HCT116 (cell line): ENCODE measurements around the gene PTGR1. TPM values are rescaled to one million over a fixed set of nuclear protein-coding genes. Genes with fewer than 3 reads are reported as not detected.

Experiments used
- ATAC-seq: fragments of 200-7000 bp; cut with Tn5 transposase; 2 replicates; pipeline ENCODE4 v1.9.1; 2020; ENCODE audit warnings: mild to moderate bottlenecking, moderate library complexity
- BruUV-seq: library from RNA; stranded (reverse); fragments of 400-500 nt; replicated peaks from 2 replicates; lab custom pipeline; 2021; lab: Mats Ljungman, UMichigan
- CTCF ChIA-PET: fragments of 300-600 bp; sonication (Branson Sonifier 250); formaldehyde crosslinking; loops from one replicate; lab custom pipeline; 2021; ENCODE audit warnings: antibody characterized with exemption; lab: Charles Lee
- POLR2A ChIA-PET: fragments of 300-600, 350-600 bp; sonication (Branson Sonifier 250); formaldehyde crosslinking; loops from one replicate; lab custom pipeline; 2021; ENCODE audit warnings: antibody characterized with exemption; lab: Charles Lee
- RAD21 ChIA-PET, 2 experiments: fragments of 300-600 bp; sonication (Branson Sonifier 250); formaldehyde crosslinking; loops; one replicate each; lab custom pipeline; 2023; ENCODE audit warnings: low total read pairs in 2 of 2; ENCODE audit not compliant: uncharacterized antibody in 2 of 2, unreplicated experiment in 2 of 2, low non-redundant PET in 1 of 2; lab: Charles Lee
- DNase-seq: peaks from one replicate; pipeline ENCODE4 v3.0.0-alpha.2; 2010; ENCODE audit warnings: low read depth, low spot score
- H2AFZ ChIP-seq: fragments of 200-600 bp; shearing (Covaris generic), sonication (generic); 2 replicates; pipeline ENCODE4 v1.6.1; 2017; ENCODE audit warnings: low read depth, mixed run types, mixed read lengths, antibody characterized with exemption, low read length; ENCODE audit not compliant: poor library complexity, severe bottlenecking
- H3K27ac ChIP-seq: 2 replicates; pipeline ENCODE4 v1.5.1; 2012; ENCODE audit warnings: low read depth, low read length
- H3K27me3 ChIP-seq: fragments of 200-600 bp; sonication (generic); 2 replicates; pipeline ENCODE4 v1.6.1; 2016; ENCODE audit warnings: mixed run types, low read length, mixed read lengths; ENCODE audit not compliant: insufficient read depth
- H3K36me3 ChIP-seq, 2 experiments: fragments of 200-500 bp in 1 of 2; fragments of 200-600 bp in 1 of 2; sonication (Bioruptor generic) in 1 of 2; sonication (generic) in 1 of 2; 2 replicates each; pipeline versions ENCODE4 v1.5.1 to v1.6.1; 2014 to 2016; ENCODE audit warnings: low read length in 2 of 2, inconsistent platforms in 1 of 2, mixed read lengths in 1 of 2, mixed run types in 1 of 2; ENCODE audit not compliant: insufficient read depth in 2 of 2, control insufficient read depth in 1 of 2
- H3K4me1 ChIP-seq, 2 experiments: fragments of 200-600 bp in 1 of 2; sonication (generic) in 1 of 2; 2 replicates each; pipeline versions ENCODE4 v1.5.1 to v1.6.1; 2012 to 2017; ENCODE audit warnings: low read length in 2 of 2, inconsistent platforms in 1 of 2, mild to moderate bottlenecking in 1 of 2, mixed read lengths in 1 of 2, mixed run types in 1 of 2, moderate library complexity in 1 of 2; ENCODE audit not compliant: insufficient read depth in 2 of 2, control insufficient read depth in 1 of 2
- H3K4me2 ChIP-seq: fragments of 200-600 bp; sonication (generic); 2 replicates; pipeline ENCODE4 v1.6.1; 2017; ENCODE audit warnings: mixed run types, low read length, mixed read lengths
- H3K4me3 ChIP-seq, 2 experiments: fragments of 200-600 bp in 1 of 2; sonication (generic) in 1 of 2; replicated peaks in 1 of 2; 2 replicates each; pipeline ENCODE4 v1.5.1; 2011 to 2016; ENCODE audit warnings: low read length in 2 of 2, control low read depth in 1 of 2, low read depth in 1 of 2, mild to moderate bottlenecking in 1 of 2, mixed read lengths in 1 of 2, mixed run types in 1 of 2
- H3K79me2 ChIP-seq: fragments of 200-600 bp; sonication (generic); 2 replicates; pipeline ENCODE4 v1.6.1; 2017; ENCODE audit warnings: mild to moderate bottlenecking, mixed run types, low read length, moderate library complexity, mixed read lengths; ENCODE audit not compliant: insufficient read depth
- H3K9ac ChIP-seq: fragments of 200-600 bp; sonication (generic); 2 replicates; pipeline ENCODE4 v1.6.1; 2016; ENCODE audit warnings: low read length, mixed read lengths
- H3K9me2 ChIP-seq: fragments of 200-600 bp; sonication (generic), shearing (Covaris generic); 2 replicates; pipeline ENCODE4 v1.6.1; 2017; ENCODE audit warnings: mixed run types, mild to moderate bottlenecking, moderate library complexity; ENCODE audit not compliant: insufficient read depth
- H3K9me3 ChIP-seq, 2 experiments: fragments of 200-500 bp in 1 of 2; fragments of 200-600 bp in 1 of 2; sonication (Bioruptor generic) in 1 of 2; sonication (generic) in 1 of 2; 2 replicates each; pipeline ENCODE4 v1.6.1; 2014 to 2017; ENCODE audit warnings: low read length in 2 of 2, mixed read lengths in 2 of 2, inconsistent platforms in 1 of 2, low read depth in 1 of 2, mild to moderate bottlenecking in 1 of 2, mixed run types in 1 of 2, moderate library complexity in 1 of 2; ENCODE audit not compliant: control insufficient read depth in 1 of 2, insufficient read depth in 1 of 2
- H4K20me1 ChIP-seq: fragments of 200-600 bp; sonication (generic), shearing (Covaris generic); 2 replicates; pipeline ENCODE4 v1.6.1; 2017; ENCODE audit warnings: mixed run types, mild to moderate bottlenecking, moderate library complexity; ENCODE audit not compliant: insufficient read depth
- CEBPB ChIP-seq: IDR thresholded peaks from 2 replicates; pipeline ENCODE4 v1.6.1; 2012; ENCODE audit warnings: low read depth
- EGR1 ChIP-seq: IDR thresholded peaks from 2 replicates; pipeline ENCODE4 v1.6.1; 2012; ENCODE audit warnings: low read depth
- ELF1 ChIP-seq: IDR thresholded peaks from 2 replicates; pipeline ENCODE4 v1.6.1; 2012; ENCODE audit warnings: low read depth, borderline replicate concordance
- EZH2phosphoT487 ChIP-seq: fragments of 200-600 bp; IDR thresholded peaks from 2 replicates; pipeline ENCODE4 v1.6.1; 2018; ENCODE audit warnings: antibody characterized with exemption, borderline replicate concordance
- POLR2A ChIP-seq: IDR thresholded peaks from 2 replicates; pipeline ENCODE4 v1.7.0; 2011; ENCODE audit warnings: borderline replicate concordance; ENCODE audit not compliant: insufficient read depth, insufficient read length; ENCODE audit errors: extremely low read depth
- POLR2AphosphoS5 ChIP-seq: IDR thresholded peaks from 2 replicates; pipeline ENCODE4 v1.6.1; 2011; ENCODE audit warnings: mild to moderate bottlenecking, low read depth, low read length, moderate library complexity
- RAD21 ChIP-seq: IDR thresholded peaks from 2 replicates; pipeline ENCODE4 v1.6.1; 2012; ENCODE audit warnings: low read depth, mild to moderate bottlenecking
- SRF ChIP-seq: IDR thresholded peaks from 2 replicates; pipeline ENCODE4 v1.6.1; 2012; ENCODE audit warnings: low read depth
- TCF7L2 ChIP-seq: IDR thresholded peaks from 2 replicates; pipeline ENCODE4 v1.7.0; 2011; ENCODE audit warnings: borderline replicate concordance, inconsistent platforms; ENCODE audit not compliant: insufficient read depth, insufficient read length; ENCODE audit errors: extremely low read depth
- ZBTB33 ChIP-seq: IDR thresholded peaks from 2 replicates; pipeline ENCODE4 v1.6.1; 2011; ENCODE audit warnings: mild to moderate bottlenecking, low read length, moderate library complexity; ENCODE audit not compliant: insufficient replicate concordance; ENCODE audit errors: extremely low read depth
- ZFX ChIP-seq: fragments of 450-650 bp; IDR thresholded peaks from 2 replicates; pipeline ENCODE4 v1.6.1; 2017
- ZNF274 ChIP-seq: fragments of 200-500 bp; sonication (Bioruptor generic); IDR thresholded peaks from 2 replicates; pipeline ENCODE4 v1.6.1; 2014; ENCODE audit warnings: mild to moderate bottlenecking, low read depth, low read length, inconsistent platforms
- intact Hi-C: fragments of 100-400 bp; cut with micrococcal nuclease; formaldehyde crosslinking; loops from 2 replicates; pipeline ENCODE4 v1.10.0; 2022
- total RNA-seq: library from RNA; stranded (reverse); gene quantifications from one replicate; pipeline ENCODE4 v1.2.1, GENCODE V29; 2021; ENCODE audit not compliant: unreplicated experiment
- TF ChIP-seq, protein P1 (sequence below), 3 experiments: fragments of 200-600 bp in 1 of 3; sonication (generic) in 1 of 3; IDR thresholded peaks in 2 of 3; conservative IDR thresholded peaks in 1 of 3; 2 replicates each; pipeline ENCODE4 v1.5.1; 2012 to 2017; ENCODE audit warnings: low read depth in 2 of 3, low read length in 2 of 3, antibody characterized with exemption in 1 of 3, borderline replicate concordance in 1 of 3, control low read depth in 1 of 3, mild to moderate bottlenecking in 1 of 3, mixed read lengths in 1 of 3, mixed run types in 1 of 3, moderate library complexity in 1 of 3; ENCODE audit not compliant: insufficient read depth in 1 of 3
- TF ChIP-seq, protein P2 (sequence below): IDR thresholded peaks from 2 replicates; pipeline ENCODE4 v1.6.1; 2012; ENCODE audit warnings: low read depth
- TF ChIP-seq, protein P3 (sequence below): IDR thresholded peaks from 2 replicates; pipeline ENCODE4 v1.6.1; 2012
- TF ChIP-seq, protein P4 (sequence below): IDR thresholded peaks from 2 replicates; pipeline ENCODE4 v1.6.1; 2012

PTGR1 gene
- total RNA-seq, 1 experiment from 2014 or later, result 53.9 TPM

DNA sequence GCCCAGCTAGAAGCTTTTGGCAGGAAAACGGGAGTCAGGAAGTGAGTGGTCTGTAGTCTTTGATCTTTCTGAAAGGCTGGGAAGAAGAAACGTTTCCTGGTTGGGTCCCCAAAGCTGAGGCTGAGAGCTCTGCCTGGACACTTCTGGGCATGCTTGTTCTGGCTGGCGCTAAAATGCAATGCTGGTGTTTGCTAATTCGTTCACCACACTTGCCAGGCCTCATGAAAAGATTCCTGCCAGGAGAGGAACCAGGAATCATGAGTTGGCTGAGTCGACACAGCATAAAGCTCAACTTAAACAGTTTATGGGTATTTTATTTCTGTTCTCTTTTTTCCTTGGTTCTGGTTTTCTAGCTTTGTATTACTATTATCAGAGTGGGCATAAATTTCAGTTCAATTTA, 10.7 kb upstream of the PTGR1 start:
- Histone ChIP-seq H3K79me2 (no peaks in the 10 kb centered on the region), H4K20me1 (no peaks in the 10 kb centered on the region), H2AFZ (no peak overlapping the region), H3K9ac (no peak overlapping the region), H3K9me3 (no peaks in the 10 kb centered on the region), H3K4me1 (no peaks in the 10 kb centered on the region; a peak in 1 of 4 replicates), H3K4me3 (no peak overlapping the region), H3K4me2 (no peak overlapping the region), H3K27me3 (no peaks in the 10 kb centered on the region), H3K36me3 (no peaks in the 10 kb centered on the region), H3K9me2 (no peaks in the 10 kb centered on the region), H3K27ac (no peak overlapping the region)
- ChIA-PET POLR2A (no interaction called here), CTCF (interaction anchor here (1.4 kb wide), 1 partner anchor 12 kb away, joined by 7 read pairs; no protein-coding TSS in a partner anchor), RAD21 (no interaction called here)
- DNase-seq, result no peak
- intact Hi-C loops, result no loop called here
- no TSS peak for BruUV-seq
- no peak for ATAC-seq
- TF ChIP-seq ELF1 (no peak), POLR2AphosphoS5 (no peak), RAD21 (no peak), ZFX (no peak), SRF (no peak), ZNF274 (no peak), EZH2phosphoT487 (no peak), ZBTB33 (no peak), CEBPB (no peak), POLR2A (no peak), TCF7L2 (no peak), EGR1 (no peak)
- TF ChIP-seq, protein P1, sequence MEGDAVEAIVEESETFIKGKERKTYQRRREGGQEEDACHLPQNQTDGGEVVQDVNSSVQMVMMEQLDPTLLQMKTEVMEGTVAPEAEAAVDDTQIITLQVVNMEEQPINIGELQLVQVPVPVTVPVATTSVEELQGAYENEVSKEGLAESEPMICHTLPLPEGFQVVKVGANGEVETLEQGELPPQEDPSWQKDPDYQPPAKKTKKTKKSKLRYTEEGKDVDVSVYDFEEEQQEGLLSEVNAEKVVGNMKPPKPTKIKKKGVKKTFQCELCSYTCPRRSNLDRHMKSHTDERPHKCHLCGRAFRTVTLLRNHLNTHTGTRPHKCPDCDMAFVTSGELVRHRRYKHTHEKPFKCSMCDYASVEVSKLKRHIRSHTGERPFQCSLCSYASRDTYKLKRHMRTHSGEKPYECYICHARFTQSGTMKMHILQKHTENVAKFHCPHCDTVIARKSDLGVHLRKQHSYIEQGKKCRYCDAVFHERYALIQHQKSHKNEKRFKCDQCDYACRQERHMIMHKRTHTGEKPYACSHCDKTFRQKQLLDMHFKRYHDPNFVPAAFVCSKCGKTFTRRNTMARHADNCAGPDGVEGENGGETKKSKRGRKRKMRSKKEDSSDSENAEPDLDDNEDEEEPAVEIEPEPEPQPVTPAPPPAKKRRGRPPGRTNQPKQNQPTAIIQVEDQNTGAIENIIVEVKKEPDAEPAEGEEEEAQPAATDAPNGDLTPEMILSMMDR (IDR thresholded peaks at IDR 0.05 in 2 of 3, conservative IDR thresholded peaks at IDR 0.05 in 1 of 3; ENCODE audit: borderline replicate concordance in 1 of 3, insufficient read depth in 1 of 3, low read depth in 2 of 3, low read length in 2 of 3), result no peak
- TF ChIP-seq, protein P2, sequence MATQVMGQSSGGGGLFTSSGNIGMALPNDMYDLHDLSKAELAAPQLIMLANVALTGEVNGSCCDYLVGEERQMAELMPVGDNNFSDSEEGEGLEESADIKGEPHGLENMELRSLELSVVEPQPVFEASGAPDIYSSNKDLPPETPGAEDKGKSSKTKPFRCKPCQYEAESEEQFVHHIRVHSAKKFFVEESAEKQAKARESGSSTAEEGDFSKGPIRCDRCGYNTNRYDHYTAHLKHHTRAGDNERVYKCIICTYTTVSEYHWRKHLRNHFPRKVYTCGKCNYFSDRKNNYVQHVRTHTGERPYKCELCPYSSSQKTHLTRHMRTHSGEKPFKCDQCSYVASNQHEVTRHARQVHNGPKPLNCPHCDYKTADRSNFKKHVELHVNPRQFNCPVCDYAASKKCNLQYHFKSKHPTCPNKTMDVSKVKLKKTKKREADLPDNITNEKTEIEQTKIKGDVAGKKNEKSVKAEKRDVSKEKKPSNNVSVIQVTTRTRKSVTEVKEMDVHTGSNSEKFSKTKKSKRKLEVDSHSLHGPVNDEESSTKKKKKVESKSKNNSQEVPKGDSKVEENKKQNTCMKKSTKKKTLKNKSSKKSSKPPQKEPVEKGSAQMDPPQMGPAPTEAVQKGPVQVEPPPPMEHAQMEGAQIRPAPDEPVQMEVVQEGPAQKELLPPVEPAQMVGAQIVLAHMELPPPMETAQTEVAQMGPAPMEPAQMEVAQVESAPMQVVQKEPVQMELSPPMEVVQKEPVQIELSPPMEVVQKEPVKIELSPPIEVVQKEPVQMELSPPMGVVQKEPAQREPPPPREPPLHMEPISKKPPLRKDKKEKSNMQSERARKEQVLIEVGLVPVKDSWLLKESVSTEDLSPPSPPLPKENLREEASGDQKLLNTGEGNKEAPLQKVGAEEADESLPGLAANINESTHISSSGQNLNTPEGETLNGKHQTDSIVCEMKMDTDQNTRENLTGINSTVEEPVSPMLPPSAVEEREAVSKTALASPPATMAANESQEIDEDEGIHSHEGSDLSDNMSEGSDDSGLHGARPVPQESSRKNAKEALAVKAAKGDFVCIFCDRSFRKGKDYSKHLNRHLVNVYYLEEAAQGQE, result no peak
- TF ChIP-seq, protein P3, sequence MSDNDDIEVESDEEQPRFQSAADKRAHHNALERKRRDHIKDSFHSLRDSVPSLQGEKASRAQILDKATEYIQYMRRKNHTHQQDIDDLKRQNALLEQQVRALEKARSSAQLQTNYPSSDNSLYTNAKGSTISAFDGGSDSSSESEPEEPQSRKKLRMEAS, result no peak
- TF ChIP-seq, protein P4, sequence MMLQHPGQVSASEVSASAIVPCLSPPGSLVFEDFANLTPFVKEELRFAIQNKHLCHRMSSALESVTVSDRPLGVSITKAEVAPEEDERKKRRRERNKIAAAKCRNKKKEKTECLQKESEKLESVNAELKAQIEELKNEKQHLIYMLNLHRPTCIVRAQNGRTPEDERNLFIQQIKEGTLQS, result no peak
